WI38 (cell line): ENCODE data around the gene ARHGAP27.

Source experiments
- H3K4me3 ChIP-seq: 2 replicates; pipeline ENCODE4 v1.5.1; 2011; ENCODE audit warnings: low read depth, mild to moderate bottlenecking, control low read depth, low read length
- CTCF ChIP-seq: IDR thresholded peaks from 2 replicates; pipeline ENCODE4 v1.5.1; 2012; ENCODE audit warnings: low read depth, mild to moderate bottlenecking, control low read depth, low read length

Gene ARHGAP27

GRCh38 chr17:45440161-45440778, 7.6 kb upstream of the ARHGAP27 start:
- H3K4me3 ChIP-seq = no peak overlapping the region

GRCh38 chr17:45438931-45439610, 6.4 kb upstream of the ARHGAP27 start:
- H3K4me3 ChIP-seq = no peak overlapping the region
- no peak for TF ChIP-seq CTCF

More at GRCh38 chr17:45440161-45440778, 7.6 kb upstream of the ARHGAP27 start:
- no peak for TF ChIP-seq CTCF

GRCh38 chr17:45437465-45438283, 5.0 kb upstream of the ARHGAP27 start:
- no peak overlapping the region for H3K4me3 ChIP-seq
- TF ChIP-seq CTCF = no peak

GRCh38 chr17:45436625-45437464, 4.2 kb upstream of the ARHGAP27 start:
- no peak for TF ChIP-seq CTCF
- no peak overlapping the region for H3K4me3 ChIP-seq

GRCh38 chr17:45436161-45436560, 3.5 kb upstream of the ARHGAP27 start:
- H3K4me3 ChIP-seq = no peak overlapping the region
- no peak for TF ChIP-seq CTCF

GRCh38 chr17:45435481-45435880, 2.8 kb upstream of the ARHGAP27 start:
- H3K4me3 ChIP-seq = no peak overlapping the region
- TF ChIP-seq CTCF = no peak
